ENCODE data around the gene ABO.

GRCh38 chr9:133242241-133242640, 32.8 kb downstream of the ABO start:
- no peak for TF ChIP-seq CTCF (IDR thresholded peaks at IDR 0.05 in 2 of 3, conservative IDR thresholded peaks at IDR 0.05 in 1 of 3; ENCODE audit: control insufficient read depth in 2 of 3, extremely low read depth in 1 of 3, insufficient read depth in 1 of 3, low read depth in 3 of 3, low read length in 3 of 3)
- no peak for TF ChIP-seq SP1 (IDR thresholded peaks at IDR 0.05; ENCODE audit: low read depth, low read length)
- TF ChIP-seq POLR2A (IDR thresholded peaks at IDR 0.05; ENCODE audit: low read depth, low read length) = no peak
- no peak for TF ChIP-seq TAF1 (IDR thresholded peaks at IDR 0.05; ENCODE audit: borderline replicate concordance, low read depth, low read length)
- no peak for TF ChIP-seq ATF7 (IDR thresholded peaks at IDR 0.05; ENCODE audit: low read depth)
- TF ChIP-seq PKNOX1 (IDR thresholded peaks at IDR 0.05) = no peak
- TF ChIP-seq STAT3 (IDR thresholded peaks at IDR 0.05; ENCODE audit: low read depth, low read length) = no peak
- TF ChIP-seq ATF2 (IDR thresholded peaks at IDR 0.05; ENCODE audit: low read length) = no peak
- TF ChIP-seq EZH2 (IDR thresholded peaks at IDR 0.05; ENCODE audit: borderline replicate concordance, control insufficient read depth, low read depth, low read length) = no peak
- no peak for TF ChIP-seq SIX5 (IDR thresholded peaks at IDR 0.05; ENCODE audit: low read depth, low read length, severe bottlenecking)
- TF ChIP-seq JUNB (IDR thresholded peaks at IDR 0.05) = no peak

Data from GM12878 (cell line).